ENCODE measurements around the gene TLE4.

- TF ChIP-seq CTCF (IDR thresholded peaks at IDR 0.05), result no peak
- no peak for TF ChIP-seq ZFX (IDR thresholded peaks at IDR 0.05; ENCODE audit: borderline replicate concordance)
These were observed 147.3 kb downstream of the TLE4 start for GRCh38 chr9:79719021-79719420.
